Right lobe of liver (tissue), 6 donors: ENCODE measurements around the gene R3HDM2. TPM values are rescaled to one million over a fixed set of nuclear protein-coding genes. Genes with fewer than 3 reads are reported as not detected.
"Not testable (repeated sequence)": the region's sequence is repeated elsewhere in the genome, so short reads cannot be mapped to it uniquely, and the experiment has no call there.

Experiments
- ATAC-seq, 4 donors: fragments of 200-7000 bp; cut with Tn5 transposase; one replicate each; pipeline ENCODE4 v1.9.1; 2020; ENCODE audit warnings: mild to moderate bottlenecking in 4 of 4, moderate library complexity in 4 of 4
- DNase-seq, 3 donors: peaks; one replicate each; pipeline ENCODE4 v3.0.0-alpha.2; 2020
- H3K27ac ChIP-seq, 3 donors: fragments of 200-600 bp; one replicate each; pipeline ENCODE4 v1.8.0; 2022
- H3K27me3 ChIP-seq, 2 donors: fragments of 200-600 bp; one replicate each; pipeline ENCODE4 v1.8.0; 2022
- H3K36me3 ChIP-seq, 4 donors: fragments of 200-600 bp; sonication (generic) in 1 of 4; one replicate each; pipeline versions ENCODE4 v1.5.1 to v1.8.0; 2017 to 2022; ENCODE audit warnings: control low read depth in 1 of 4
- H3K4me1 ChIP-seq, 4 donors: fragments of 200-600 bp; sonication (generic) in 1 of 4; one replicate each; pipeline versions ENCODE4 v1.5.1 to v1.8.0; 2017 to 2022; ENCODE audit warnings: control low read depth in 1 of 4
- H3K4me3 ChIP-seq, 3 donors: fragments of 200-600 bp; one replicate each; pipeline ENCODE4 v1.8.0; 2022
- H3K9me3 ChIP-seq, 4 donors: fragments of 200-600 bp; sonication (generic) in 1 of 4; one replicate each; pipeline versions ENCODE4 v1.5.1 to v1.8.0; 2017 to 2022; ENCODE audit warnings: control low read depth in 1 of 4
- CTCF ChIP-seq, 4 donors: fragments of 200-600 bp in 3 of 4; fragments of 450-650 bp in 1 of 4; IDR thresholded peaks; one replicate each; pipeline versions ENCODE4 v1.5.1 to v1.8.0; 2016 to 2022; ENCODE audit warnings: antibody characterized with exemption in 4 of 4, mild to moderate bottlenecking in 2 of 4
- POLR2A ChIP-seq: fragments of 450-650 bp; IDR thresholded peaks from one replicate; pipeline ENCODE4 v1.6.1; 2017; ENCODE audit warnings: antibody characterized with exemption, mild to moderate bottlenecking
- WGBS: methylation state at CpG from one replicate; pipeline ENCODE4 v1.1.6; 2018; ENCODE audit warnings: low coverage, low lambda C conversion rate; ENCODE audit not compliant: insufficient coverage; ENCODE audit errors: missing lambda C conversion rate; 5-methylcytosine and 5-hydroxymethylcytosine counted together
- intact Hi-C, 2 donors: fragments of 100-400 bp; cut with DNase I; formaldehyde crosslinking; loops; one replicate each; pipeline versions ENCODE4 v1.11.2 to v1.14.1; 2022
- total RNA-seq, 6 experiments: library from RNA; depleted of rRNA in 2 of 6; stranded (reverse); fragments of >200 nt in 2 of 6; fragmentation: NEBNext Ultra II Directional in 3 of 6; extraction: Animal tissue kit (Norgen Biotek cat#: 25700) in 3 of 6; gene quantifications; one replicate each; pipeline versions ENCODE4 v1.1.0 to v1.2.4, GENCODE V29; 2016 to 2023
- donor health status: DM: no; HTN: yes; CAD: no.
- donor health status: DM: no; HTN: no; CAD: no.
- donor health status: DM: no; HTN: no; CAD: no.
- donor health status: DM: no; HTN: yes; CAD: no.
- donor health status: DM: no; HTN: yes; CAD: no.

The R3HDM2 gene
- total RNA-seq, 6 experiments from 2014 or later: 25.3 to 48.0 (median 35.9) TPM

- ATAC-seq (no peak), DNase-seq (no peak)
- 66% methylated on average over 6 of the region's 6 CpGs for WGBS
- TF ChIP-seq CTCF (IDR thresholded peaks at IDR 0.05): no peak
- Histone ChIP-seq H3K9me3 (no peaks in the 10 kb centered on the region), H3K27ac (no peak overlapping the region), H3K4me1 (peaks cover 0 to 23% (median 11%) of the 10 kb centered on the region in 4 donors), H3K27me3 (no peaks in the 10 kb centered on the region), H3K4me3 (no peak overlapping the region), H3K36me3 (no peaks in the 10 kb centered on the region)
- intact Hi-C loops: no loop called here
Observed at GRCh38 chr12:57446292-57446960, 15.6 kb upstream of the R3HDM2 start.

- no peaks in the 10 kb centered on the region for H3K9me3 ChIP-seq
- DNase-seq (no peak), ATAC-seq (no peak)
- TF ChIP-seq POLR2A (no peak), CTCF (IDR thresholded peaks at IDR 0.05) (no peak)
- no peaks in the 10 kb centered on the region for H3K36me3 ChIP-seq
- no peak overlapping the region for H3K27ac ChIP-seq
- intact Hi-C loops: no loop called here
- no peaks in the 10 kb centered on the region for H3K27me3 ChIP-seq
- whole genome bisulfite sequencing: 56% methylated on average over 5 of the region's 5 CpGs
- H3K4me1 ChIP-seq: peaks cover 0 to 13% (median 4%) of the 10 kb centered on the region in 4 donors
- no peak overlapping the region for H3K4me3 ChIP-seq
Observed at GRCh38 chr12:57444744-57445143, 13.9 kb upstream of the R3HDM2 start.

GRCh38 chr12:57444337-57444736 is 13.5 kb upstream of the R3HDM2 start:
- H3K36me3 ChIP-seq, DNase-seq, H3K27me3 ChIP-seq, ATAC-seq, H3K4me3 ChIP-seq, H3K9me3 ChIP-seq, H3K27ac ChIP-seq, intact Hi-C loops: not testable (repeated sequence)
- H3K4me1 ChIP-seq: peaks cover 0 to 14% (median 2%) of the 10 kb centered on the region in 4 donors
- WGBS: 24% methylated on average over 3 of the region's 6 CpGs

GRCh38 chr12:57441846-57442427 is 11.1 kb upstream of the R3HDM2 start:
- 100% methylated on average over 1 of the region's 1 CpG for WGBS
- Histone ChIP-seq H3K9me3 (no peaks in the 10 kb centered on the region), H3K36me3 (no peaks in the 10 kb centered on the region), H3K27ac (no peak overlapping the region), H3K4me1 (peaks cover 0 to 29% (median 6%) of the 10 kb centered on the region in 4 donors), H3K27me3 (no peaks in the 10 kb centered on the region), H3K4me3 (no peak overlapping the region)
- intact Hi-C loops: no loop called here
- TF ChIP-seq POLR2A (no peak), CTCF (IDR thresholded peaks at IDR 0.05) (no peak)
- ATAC-seq: no peak
- DNase-seq: no peak

- DNase-seq, H3K27ac ChIP-seq, intact Hi-C loops, H3K27me3 ChIP-seq, H3K36me3 ChIP-seq, ATAC-seq, H3K9me3 ChIP-seq, H3K4me3 ChIP-seq: not testable (repeated sequence)
- 100% methylated on average over 1 of the region's 2 CpGs for WGBS
- peaks cover 0 to 35% (median 6%) of the 10 kb centered on the region in 4 donors for H3K4me1 ChIP-seq
Observed at GRCh38 chr12:57441393-57441792, 10.6 kb upstream of the R3HDM2 start.
